WTC11 (cell line): ENCODE measurements around the gene IFI27.

Experiments used
- ATF2 ChIP-seq: sonication (generic); formaldehyde crosslinking; IDR thresholded peaks from 2 replicates; pipeline ENCODE4 v1.8.1; 2022; ENCODE audit warnings: low read depth, missing genetic modification reagents, borderline replicate concordance
- ATF3 ChIP-seq: sonication (generic); formaldehyde crosslinking; conservative IDR thresholded peaks from 2 replicates; pipeline ENCODE4 v1.8.1; 2022; ENCODE audit warnings: mild to moderate bottlenecking, missing genetic modification reagents
- CREB1 ChIP-seq: sonication (generic); formaldehyde crosslinking; IDR thresholded peaks from 2 replicates; pipeline ENCODE4 v1.8.0; 2023; ENCODE audit warnings: mild to moderate bottlenecking, missing genetic modification reagents
- ETV6 ChIP-seq: sonication (generic); formaldehyde crosslinking; IDR thresholded peaks from 2 replicates; pipeline ENCODE4 v1.8.1; 2022; ENCODE audit warnings: mild to moderate bottlenecking, missing genetic modification reagents
- SMAD3 ChIP-seq: sonication (generic); formaldehyde crosslinking; IDR thresholded peaks from 2 replicates; pipeline ENCODE4 v1.8.0; 2022; ENCODE audit warnings: missing genetic modification reagents, mild to moderate bottlenecking, borderline replicate concordance
- TCF7 ChIP-seq: sonication (generic); formaldehyde crosslinking; IDR thresholded peaks from 2 replicates; pipeline ENCODE4 v1.8.0; 2022; ENCODE audit warnings: mild to moderate bottlenecking, low read depth, missing genetic modification reagents, moderate library complexity
- ZNF121 ChIP-seq: sonication (generic); formaldehyde crosslinking; IDR thresholded peaks from 2 replicates; pipeline ENCODE4 v1.8.0; 2023; ENCODE audit warnings: missing genetic modification reagents
- ZSCAN18 ChIP-seq: fragments of 250-450 bp; sonication (Bioruptor Pico); IDR thresholded peaks from 2 replicates; pipeline ENCODE4 v2.1.2; 2022; ENCODE audit warnings: mild to moderate bottlenecking, moderate library complexity
- TF ChIP-seq, protein P1 (sequence below): sonication (generic); formaldehyde crosslinking; IDR thresholded peaks from 2 replicates; pipeline ENCODE4 v1.8.0; 2022; ENCODE audit warnings: mild to moderate bottlenecking, missing genetic modification reagents
- TF ChIP-seq, protein P2 (sequence below): sonication (generic); formaldehyde crosslinking; IDR thresholded peaks from 2 replicates; pipeline ENCODE4 v1.8.1; 2022; ENCODE audit warnings: mild to moderate bottlenecking, moderate library complexity, missing genetic modification reagents
- TF ChIP-seq, protein P3 (sequence below): fragments of 200-600 bp; IDR thresholded peaks from 2 replicates; pipeline ENCODE4 v1.8.0; 2022; ENCODE audit warnings: antibody characterized with exemption

DNA sequence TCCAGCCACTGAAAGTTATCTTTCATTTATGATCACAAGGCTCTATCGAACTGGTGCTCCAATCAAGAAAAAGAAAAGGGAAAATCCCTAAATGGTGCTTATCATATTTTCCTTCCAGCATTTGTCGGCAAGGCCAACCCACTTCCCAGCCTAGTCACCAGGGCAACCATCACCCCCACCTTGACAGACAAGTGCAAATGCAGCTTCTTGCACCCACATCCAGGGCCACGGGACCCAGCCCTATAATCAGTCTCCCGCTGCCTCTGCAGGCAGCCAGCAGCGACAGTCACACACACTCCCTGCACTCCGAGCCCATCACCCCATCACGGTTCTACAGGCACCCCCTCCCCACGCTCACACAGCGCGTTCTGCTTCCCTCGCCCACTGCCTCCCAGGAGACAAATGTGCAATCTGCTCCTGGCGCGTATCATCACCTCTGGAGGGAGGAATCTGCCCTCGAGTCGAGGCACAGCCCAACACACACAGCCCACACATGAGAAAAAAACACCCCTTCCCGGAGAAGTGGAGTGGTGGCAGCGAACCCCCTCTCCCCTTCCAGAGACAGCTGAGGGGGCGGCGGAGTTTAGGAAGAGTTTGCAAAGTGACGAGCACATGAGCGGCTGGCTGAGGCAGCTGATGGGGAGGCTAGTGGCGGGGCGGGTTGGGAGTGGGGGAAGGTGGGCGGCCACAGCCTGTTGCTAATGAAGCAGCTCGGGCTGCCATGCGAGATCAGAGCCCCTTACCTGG is 54.3 kb downstream of the IFI27 start:
- TF ChIP-seq, protein P1, sequence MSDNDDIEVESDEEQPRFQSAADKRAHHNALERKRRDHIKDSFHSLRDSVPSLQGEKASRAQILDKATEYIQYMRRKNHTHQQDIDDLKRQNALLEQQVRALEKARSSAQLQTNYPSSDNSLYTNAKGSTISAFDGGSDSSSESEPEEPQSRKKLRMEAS (CRISPR knock-in tag): no peak
- TF ChIP-seq, protein P2, sequence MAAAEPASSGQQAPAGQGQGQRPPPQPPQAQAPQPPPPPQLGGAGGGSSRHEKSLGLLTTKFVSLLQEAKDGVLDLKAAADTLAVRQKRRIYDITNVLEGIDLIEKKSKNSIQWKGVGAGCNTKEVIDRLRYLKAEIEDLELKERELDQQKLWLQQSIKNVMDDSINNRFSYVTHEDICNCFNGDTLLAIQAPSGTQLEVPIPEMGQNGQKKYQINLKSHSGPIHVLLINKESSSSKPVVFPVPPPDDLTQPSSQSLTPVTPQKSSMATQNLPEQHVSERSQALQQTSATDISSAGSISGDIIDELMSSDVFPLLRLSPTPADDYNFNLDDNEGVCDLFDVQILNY (CRISPR knock-in tag): no peak
- TF ChIP-seq ZNF121: no peak
- TF ChIP-seq ETV6 (CRISPR knock-in tag): no peak
- TF ChIP-seq ATF2 (CRISPR knock-in tag): no peak
- TF ChIP-seq, protein P3, sequence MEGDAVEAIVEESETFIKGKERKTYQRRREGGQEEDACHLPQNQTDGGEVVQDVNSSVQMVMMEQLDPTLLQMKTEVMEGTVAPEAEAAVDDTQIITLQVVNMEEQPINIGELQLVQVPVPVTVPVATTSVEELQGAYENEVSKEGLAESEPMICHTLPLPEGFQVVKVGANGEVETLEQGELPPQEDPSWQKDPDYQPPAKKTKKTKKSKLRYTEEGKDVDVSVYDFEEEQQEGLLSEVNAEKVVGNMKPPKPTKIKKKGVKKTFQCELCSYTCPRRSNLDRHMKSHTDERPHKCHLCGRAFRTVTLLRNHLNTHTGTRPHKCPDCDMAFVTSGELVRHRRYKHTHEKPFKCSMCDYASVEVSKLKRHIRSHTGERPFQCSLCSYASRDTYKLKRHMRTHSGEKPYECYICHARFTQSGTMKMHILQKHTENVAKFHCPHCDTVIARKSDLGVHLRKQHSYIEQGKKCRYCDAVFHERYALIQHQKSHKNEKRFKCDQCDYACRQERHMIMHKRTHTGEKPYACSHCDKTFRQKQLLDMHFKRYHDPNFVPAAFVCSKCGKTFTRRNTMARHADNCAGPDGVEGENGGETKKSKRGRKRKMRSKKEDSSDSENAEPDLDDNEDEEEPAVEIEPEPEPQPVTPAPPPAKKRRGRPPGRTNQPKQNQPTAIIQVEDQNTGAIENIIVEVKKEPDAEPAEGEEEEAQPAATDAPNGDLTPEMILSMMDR: no peak
- TF ChIP-seq ATF3 (CRISPR knock-in tag): no peak
- no peak for TF ChIP-seq ZSCAN18 (CRISPR knock-in tag)
- TF ChIP-seq TCF7 (CRISPR knock-in tag): no peak
- no peak for TF ChIP-seq CREB1 (CRISPR knock-in tag)
- no peak for TF ChIP-seq SMAD3
